Stimulated activated CD4-positive, alpha-beta T cell treated with anti-CD3 and anti-CD28 coated beads, Interleukin-12 subunit alpha, Interleukin-12 subunit beta, amount 100 ng/mL, for 48 hours (primary cell): ENCODE results near the gene TXNDC9.
"Not testable (repeated sequence)": the region's sequence is repeated elsewhere in the genome, so short reads cannot be mapped to it uniquely, and the experiment has no call there.

Experiments used
- DNase-seq, 3 donors: peaks; one replicate each; pipeline ENCODE4 v3.0.0-alpha.2; 2020; ENCODE audit warnings: low read depth in 2 of 3, low spot score in 1 of 3

TXNDC9 gene

GRCh38 chr2:99336804-99337112 is 625 bp upstream of the TXNDC9 start:
- no peak for DNase-seq

GRCh38 chr2:99325384-99325783 is 10.7 kb downstream of the TXNDC9 start:
- no peak for DNase-seq

- DNase-seq, result not testable (repeated sequence)
Measured at GRCh38 chr2:99317873-99318200, 18.3 kb downstream of the TXNDC9 start.

- DNase-seq, result no peak
Measured at GRCh38 chr2:99317161-99317872, 18.8 kb downstream of the TXNDC9 start.

GRCh38 chr2:99301097-99301496 is 35.0 kb downstream of the TXNDC9 start, which contains the start of gene LYG1:
TSS of gene LYG1 (minus strand) at chr2:99301197. CDS start at chr2:99295670, 5,527 bp downstream.
- DNase-seq, result not testable (repeated sequence)

GRCh38 chr2:99299580-99299979 is 36.6 kb downstream of the TXNDC9 start:
- no peak for DNase-seq

- DNase-seq, result no peak
Measured at GRCh38 chr2:99297994-99298393, 38.1 kb downstream of the TXNDC9 start.

- no peak for DNase-seq
Measured at GRCh38 chr2:99285526-99285925, 50.6 kb downstream of the TXNDC9 start.

GRCh38 chr2:99279969-99280695 is 56.0 kb downstream of the TXNDC9 start:
- no peak for DNase-seq

GRCh38 chr2:99278793-99279291 is 57.3 kb downstream of the TXNDC9 start:
- no peak for DNase-seq

- DNase-seq, result not testable (repeated sequence)
Measured at GRCh38 chr2:99278195-99278765, 57.9 kb downstream of the TXNDC9 start.

GRCh38 chr2:99275882-99276281 is 60.3 kb downstream of the TXNDC9 start:
- DNase-seq, result no peak
